NCI-H748 treated with DMSO at 0.1 percent for 48 hours (cell line): Measurements from ENCODE around the gene ASB2.

ENCODE experiments used
- DNase-seq: peaks from one replicate; lab custom pipeline; 2025; lab: John Stamatoyannopoulos, UW

The ASB2 gene

GRCh38 chr14:93960774-93961438 lies 15.5 kb downstream of the ASB2 start:
- DNase-seq, result no peak

- DNase-seq, result no peak
These were observed 16.3 kb downstream of the ASB2 start for GRCh38 chr14:93960108-93960475.

DNA sequence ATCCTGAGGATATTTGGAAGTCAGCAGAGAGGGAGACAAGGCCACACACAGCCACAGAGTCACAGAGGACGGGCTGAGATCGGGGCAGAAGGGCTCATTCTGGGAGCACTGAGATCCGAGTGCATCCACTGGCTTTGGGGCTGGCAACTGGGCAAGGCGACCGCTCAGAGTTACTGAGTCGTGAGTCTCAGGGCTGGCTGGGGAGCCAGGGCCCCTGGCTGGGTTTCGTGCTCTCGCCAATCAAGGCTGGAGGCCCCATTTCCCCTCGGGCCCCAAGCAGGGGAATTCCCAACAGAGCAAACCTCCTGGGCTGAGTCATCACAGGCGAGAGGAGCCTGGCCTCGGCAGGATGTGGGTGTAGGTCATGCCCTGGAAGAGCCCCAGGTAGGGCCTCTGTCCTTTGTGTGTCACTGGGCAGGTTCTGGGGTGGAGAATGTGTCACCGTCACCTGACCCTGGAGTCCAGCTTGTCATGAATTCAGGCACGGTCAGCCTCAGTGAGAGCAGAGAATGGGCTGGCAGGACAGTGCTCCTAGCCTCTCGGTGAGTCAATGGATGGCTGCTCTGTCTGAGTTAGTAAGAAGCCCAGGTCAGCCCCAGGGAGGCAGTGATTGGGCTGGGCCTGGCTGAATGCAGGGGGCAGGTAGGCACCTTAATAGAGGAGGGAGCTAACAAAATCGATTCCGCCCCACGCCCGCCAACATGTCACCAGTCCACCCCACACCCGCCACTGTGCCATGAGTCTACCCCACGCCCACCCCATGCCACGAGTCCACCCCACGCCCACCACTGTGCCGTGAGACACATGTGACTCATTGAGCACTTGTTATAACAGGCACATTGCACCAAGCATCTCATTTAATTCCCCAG lies 16.9 kb downstream of the ASB2 start:
- DNase-seq, result no peak

- no peak for DNase-seq
These were observed 17.7 kb downstream of the ASB2 start for GRCh38 chr14:93958567-93959238.

- DNase-seq, result no peak
These were observed 18.4 kb downstream of the ASB2 start for GRCh38 chr14:93957751-93958566.

DNA sequence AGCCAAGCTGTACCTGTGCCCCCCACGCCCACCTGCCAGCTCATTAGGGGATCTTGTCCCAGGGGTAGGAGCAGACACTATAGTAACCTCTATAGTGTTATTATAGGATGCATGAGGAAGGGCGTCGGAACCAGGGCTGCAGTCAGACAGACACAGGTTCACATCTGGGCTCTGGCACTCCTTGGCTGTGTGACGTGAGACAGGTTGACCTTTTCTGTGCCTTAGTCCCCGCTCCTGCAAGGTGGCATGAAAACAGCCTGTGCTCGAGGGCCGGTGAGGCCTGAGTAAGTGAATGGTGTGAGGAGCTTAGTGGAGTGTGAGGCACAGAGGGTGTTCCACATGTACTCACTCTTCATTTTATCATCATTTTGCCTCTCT lies 19.0 kb downstream of the ASB2 start:
- DNase-seq, result no peak

DNA sequence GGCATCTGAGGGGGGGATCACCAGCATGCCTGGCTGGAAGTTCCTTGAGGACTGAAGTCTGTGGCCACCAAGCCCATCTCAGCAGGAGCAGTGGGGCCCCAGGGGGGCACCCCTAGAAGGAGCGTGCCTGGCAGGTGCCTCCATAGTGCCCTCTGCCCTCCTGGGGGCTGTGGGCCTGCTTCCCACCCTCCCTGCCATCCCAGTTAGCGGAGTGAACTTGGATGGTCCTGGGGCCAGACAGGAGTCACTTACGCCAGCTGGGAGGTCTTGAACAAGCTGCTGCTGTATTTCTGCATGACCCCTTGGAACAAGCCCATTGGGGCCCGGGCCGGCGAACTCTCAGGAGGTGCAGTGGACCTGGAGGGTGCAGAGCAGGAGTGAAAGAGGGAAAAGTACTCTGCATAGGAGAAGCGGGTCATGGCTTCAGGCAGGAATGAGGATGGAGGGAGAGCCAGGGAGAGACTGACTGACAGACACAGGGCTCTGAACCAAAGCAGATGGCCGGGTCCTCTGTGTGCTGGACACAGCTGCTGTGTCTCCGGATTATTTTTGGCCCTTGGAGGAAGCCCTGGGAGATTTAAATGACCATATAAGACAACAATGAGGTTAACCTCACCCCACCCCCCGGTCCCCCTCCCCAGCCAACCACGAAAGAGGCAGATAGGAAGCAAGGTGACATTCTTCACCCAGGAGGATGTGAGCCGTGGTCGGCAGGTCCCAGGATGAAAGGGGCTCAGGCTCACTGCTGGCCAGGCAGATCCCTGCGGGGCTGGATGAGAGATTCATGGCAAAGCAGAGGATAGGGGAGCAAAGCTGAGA lies 19.6 kb downstream of the ASB2 start:
- DNase-seq, result no peak

DNA sequence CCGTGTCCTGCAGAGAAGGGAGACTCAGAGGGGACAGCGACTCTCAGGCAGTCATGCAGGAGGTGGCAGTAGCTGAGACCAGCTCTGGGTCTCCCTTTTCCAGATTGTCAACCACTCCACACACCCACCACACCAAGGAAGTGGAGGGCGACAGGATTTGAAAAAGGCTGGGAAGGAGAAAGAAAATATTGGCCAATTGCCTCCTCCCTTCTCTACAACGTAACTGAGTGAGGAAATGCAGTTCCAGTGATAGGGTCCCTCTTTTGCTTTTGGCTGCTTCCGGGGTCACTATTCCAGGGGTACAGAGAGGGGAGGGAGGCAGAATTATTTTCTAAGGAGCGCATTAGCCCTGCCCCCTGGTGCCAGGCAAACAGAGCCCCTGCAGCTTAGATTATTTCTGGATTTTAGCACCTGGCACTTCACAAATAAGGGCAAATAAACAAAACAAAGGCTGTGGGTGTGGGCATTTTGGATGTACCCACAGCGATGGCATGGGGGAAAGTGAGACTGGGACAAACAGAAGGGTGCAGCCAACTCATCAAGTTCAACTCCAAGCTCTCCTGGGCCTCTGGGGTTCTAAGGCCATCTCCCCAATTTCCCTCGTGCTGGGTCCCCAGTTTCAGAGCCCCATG lies 20.4 kb downstream of the ASB2 start:
- no peak for DNase-seq

GRCh38 chr14:93954900-93955849 lies 21.2 kb downstream of the ASB2 start:
- DNase-seq, result no peak

GRCh38 chr14:93954516-93954830 lies 21.9 kb downstream of the ASB2 start:
- no peak for DNase-seq

GRCh38 chr14:93953739-93954515 lies 22.4 kb downstream of the ASB2 start:
- no peak for DNase-seq

GRCh38 chr14:93953263-93953662 lies 23.1 kb downstream of the ASB2 start:
- DNase-seq, result no peak

- no peak for DNase-seq
These were observed 23.5 kb downstream of the ASB2 start for GRCh38 chr14:93952829-93953228.

DNA sequence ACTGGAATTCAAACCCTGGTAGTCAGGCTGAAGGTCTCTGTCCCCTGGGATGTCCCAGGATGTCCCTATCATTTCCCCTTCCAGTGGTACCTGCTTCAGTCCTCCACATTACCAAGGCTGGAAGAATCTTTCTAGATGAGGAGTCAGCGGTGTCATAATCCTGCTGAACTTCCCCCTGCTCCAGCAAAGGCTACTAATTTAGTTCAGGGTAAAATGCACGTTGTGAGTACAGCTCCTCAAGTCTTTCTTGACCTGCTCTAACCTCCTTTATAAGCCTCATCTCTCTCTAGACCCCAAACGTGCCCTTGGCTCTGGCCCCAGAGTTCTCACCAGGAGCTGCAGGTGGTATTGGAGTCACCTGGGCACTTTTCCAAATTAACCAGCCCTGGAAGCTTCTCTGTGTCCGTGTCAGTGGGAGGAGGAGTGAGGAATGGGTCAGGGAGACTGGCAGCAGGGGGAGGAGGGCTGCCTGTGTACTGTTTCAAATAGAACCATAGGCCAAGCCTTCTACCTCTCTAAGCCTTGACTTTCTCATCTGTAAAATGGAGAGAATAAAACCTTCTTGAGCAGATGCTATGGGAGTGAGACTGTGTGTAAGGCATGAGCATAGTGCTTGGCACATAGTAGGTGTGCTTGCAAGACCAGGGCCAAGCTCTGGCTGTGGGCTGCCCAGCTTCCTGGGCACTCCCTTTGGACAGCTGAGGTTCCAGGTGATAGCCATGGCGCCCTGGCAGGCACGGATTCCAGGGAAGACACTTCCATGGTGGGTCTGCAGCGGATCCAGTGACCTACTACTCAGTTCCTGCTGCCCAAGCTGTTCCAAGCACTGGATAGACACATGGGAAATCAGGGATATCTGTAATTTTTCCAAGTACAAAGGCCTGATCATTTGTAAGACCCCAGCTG lies 24.5 kb downstream of the ASB2 start:
- DNase-seq, result no peak

- DNase-seq, result no peak
These were observed 25.3 kb downstream of the ASB2 start for GRCh38 chr14:93950948-93951634.

GRCh38 chr14:93949511-93950075 lies 26.8 kb downstream of the ASB2 start:
- DNase-seq, result no peak

- DNase-seq, result no peak
These were observed 29.1 kb downstream of the ASB2 start for GRCh38 chr14:93947282-93947681.
